T-cell (primary cell): Measurements from ENCODE around the gene TEKT3. TPM values are rescaled to one million over a fixed set of nuclear protein-coding genes. Genes with fewer than 3 reads are reported as not detected.

Source experiments
- ATAC-seq, 4 experiments: fragments of 200-7000 bp in 3 of 4; fragments of 150-1000 bp in 1 of 4; cut with Tn5 transposase; replicated peaks in 1 of 4; 1 replicate in 3 of 4; 2 replicates in 1 of 4; pipeline ENCODE4 v1.10.0; 2021; ENCODE audit warnings: moderate library complexity in 3 of 4, mild to moderate bottlenecking in 2 of 4, moderate number of reproducible peaks in 1 of 4
- CTCF ChIA-PET, 2 donors: fragments of 300-600 bp; sonication (Branson Sonifier 250); formaldehyde crosslinking; loops; one replicate each; lab custom pipeline; 2022; ENCODE audit warnings: antibody characterized with exemption in 2 of 2; lab: Charles Lee
- POLR2A ChIA-PET, 2 donors: fragments of 300-600 bp; sonication (Branson Sonifier 250); formaldehyde crosslinking; loops; one replicate each; lab custom pipeline; 2022; ENCODE audit warnings: antibody characterized with exemption in 2 of 2; lab: Charles Lee
- DNase-seq, 35 experiments: peaks; one replicate each; pipeline versions ENCODE4 v3.0.0 to v3.0.0-alpha.2; 2013 to 2023
- H3K27ac ChIP-seq: one replicate; pipeline ENCODE4 v1.5.1; 2013; ENCODE audit warnings: low read length
- H3K27me3 ChIP-seq, 2 experiments: replicated peaks in 1 of 2; 1 replicate in 1 of 2; 2 replicates in 1 of 2; pipeline versions ENCODE4 v1.6.1 to v1.7.0; 2013; ENCODE audit warnings: low read length in 1 of 2, mixed read lengths in 1 of 2; ENCODE audit not compliant: control insufficient read depth in 2 of 2, insufficient read depth in 2 of 2; ENCODE audit errors: extremely low read depth in 1 of 2
- H3K36me3 ChIP-seq, 2 donors: 1 replicate in 1 of 2; 2 replicates in 1 of 2; pipeline versions ENCODE4 v1.6.1 to v1.7.0; 2013; ENCODE audit warnings: low read length in 1 of 2; ENCODE audit not compliant: control insufficient read depth in 2 of 2, insufficient read depth in 1 of 2; ENCODE audit errors: extremely low read depth in 1 of 2
- H3K4me1 ChIP-seq, 2 experiments: 1 replicate in 1 of 2; 2 replicates in 1 of 2; pipeline versions ENCODE4 v1.6.1 to v1.7.0; 2013; ENCODE audit warnings: low read length in 2 of 2, mixed read lengths in 1 of 2; ENCODE audit not compliant: insufficient read depth in 2 of 2, control insufficient read depth in 1 of 2; ENCODE audit errors: extremely low read depth in 1 of 2
- H3K4me3 ChIP-seq, 2 donors: 1 replicate in 1 of 2; 2 replicates in 1 of 2; pipeline versions ENCODE4 v1.5.1 to v1.7.0; 2013; ENCODE audit warnings: mild to moderate bottlenecking in 2 of 2, low read length in 1 of 2, moderate library complexity in 1 of 2; ENCODE audit not compliant: control insufficient read depth in 1 of 2; ENCODE audit errors: extremely low read depth in 1 of 2
- H3K9me3 ChIP-seq: 2 replicates; pipeline ENCODE4 v1.7.0; 2013
- H3K27ac Mint-ChIP-seq, 2 donors: one replicate each; pipeline ENCODE4 v1.8.0; 2020 to 2021; ENCODE audit warnings: mild to moderate bottlenecking in 2 of 2, mixed read lengths in 2 of 2
- H3K27me3 Mint-ChIP-seq, 2 donors: one replicate each; pipeline ENCODE4 v1.8.0; 2021 to 2022; ENCODE audit warnings: mixed read lengths in 2 of 2
- H3K36me3 Mint-ChIP-seq: one replicate; pipeline ENCODE4 v1.8.0; 2021; ENCODE audit warnings: mixed read lengths
- H3K4me1 Mint-ChIP-seq, 3 donors: one replicate each; pipeline ENCODE4 v1.8.0; 2020 to 2022; ENCODE audit warnings: mixed read lengths in 3 of 3, mild to moderate bottlenecking in 1 of 3
- H3K4me3 Mint-ChIP-seq, 3 donors: one replicate each; pipeline ENCODE4 v1.8.0; 2020 to 2022; ENCODE audit warnings: mild to moderate bottlenecking in 3 of 3, mixed read lengths in 3 of 3, moderate library complexity in 3 of 3
- H3K9me3 Mint-ChIP-seq, 3 donors: one replicate each; pipeline ENCODE4 v1.8.0; 2020 to 2022; ENCODE audit warnings: mixed read lengths in 3 of 3
- WGBS: methylation state at CpG from one replicate; pipeline ENCODE4 v1.1.5; 2013; ENCODE audit warnings: missing lambda C conversion rate; ENCODE audit not compliant: insufficient coverage; 5-methylcytosine and 5-hydroxymethylcytosine counted together
- total RNA-seq, 35 experiments: library from RNA in 6 of 35; stranded (reverse) in 6 of 35; fragments of 120-200 nt in 1 of 35; gene quantifications; one replicate each; pipeline versions ENCODE4 v1.2.1 to v1.2.4 and lab custom pipeline; 2013 to 2026

The TEKT3 gene
- total RNA-seq, 5 donors from 2014 or later (not counting 1 experiment from before 2014, with no cell fraction given): 0.35 TPM; not detected in 4

DNA sequence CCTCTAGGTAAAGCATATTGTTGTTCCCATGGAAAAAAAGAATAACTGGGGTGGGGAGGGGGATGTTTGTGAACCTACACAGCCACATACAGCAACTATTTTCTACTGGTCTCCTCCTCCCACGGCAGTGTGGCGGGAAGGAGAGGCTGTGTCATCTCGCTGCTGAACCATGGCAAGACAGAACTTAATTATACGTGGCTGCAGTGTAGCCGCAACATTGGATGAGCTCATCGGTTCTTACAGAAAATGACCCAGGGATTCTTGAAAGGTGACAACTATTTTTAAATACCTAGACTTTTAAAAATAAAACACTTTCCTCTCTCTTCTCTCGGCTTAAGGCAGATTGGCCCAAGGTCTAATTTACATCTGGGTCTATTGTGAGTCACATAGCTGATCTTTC is 19.8 kb upstream of the TEKT3 start:
- H3K4me3 Mint-ChIP-seq: no peak overlapping the region
- H3K9me3 Mint-ChIP-seq: peaks cover 0 to 3% (median 0%) of the 10 kb centered on the region in 3 donors
- no peaks in the 10 kb centered on the region for H3K9me3 ChIP-seq
- no peak for DNase-seq
- peaks cover 2 to 9% of the 10 kb centered on the region in 2 donors for H3K27me3 Mint-ChIP-seq
- POLR2A ChIA-PET: no interaction called here
- no peak overlapping the region for H3K4me3 ChIP-seq
- no peak for ATAC-seq
- no peaks in the 10 kb centered on the region for H3K4me1 Mint-ChIP-seq
- no peak overlapping the region for H3K27ac Mint-ChIP-seq
- no peak overlapping the region for H3K27ac ChIP-seq
- no peaks in the 10 kb centered on the region for H3K4me1 ChIP-seq
- H3K36me3 Mint-ChIP-seq: no peaks in the 10 kb centered on the region
- CTCF ChIA-PET: no interaction called here
- no peaks in the 10 kb centered on the region for H3K27me3 ChIP-seq
- 100% methylated on average over 2 of the region's 7 CpGs for WGBS
- no peaks in the 10 kb centered on the region for H3K36me3 ChIP-seq

DNA sequence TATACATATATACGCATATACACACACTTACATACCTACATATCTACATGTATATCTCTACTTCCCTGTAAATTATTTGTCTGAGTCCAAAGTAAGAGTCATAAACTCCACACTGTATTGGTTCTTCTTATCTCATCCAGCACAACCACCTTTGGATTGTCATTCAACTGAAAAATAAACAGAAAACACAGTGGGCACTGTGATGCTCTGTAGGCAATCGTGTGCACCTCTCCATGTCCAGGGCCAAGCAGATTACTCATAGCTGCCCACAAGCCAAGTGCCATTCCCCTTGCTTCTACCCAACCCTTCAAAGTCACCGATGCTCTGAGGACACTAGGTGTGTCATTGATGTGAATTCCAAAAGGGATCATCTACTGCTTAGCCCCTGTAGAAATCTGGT is 12.9 kb upstream of the TEKT3 start:
- Histone ChIP-seq H3K4me3 (no peak overlapping the region), H3K9me3 (no peaks in the 10 kb centered on the region), H3K27me3 (peaks cover 0 to 7% of the 10 kb centered on the region in 2 experiments), H3K27ac (no peak overlapping the region), H3K36me3 (no peaks in the 10 kb centered on the region), H3K4me1 (no peaks in the 10 kb centered on the region)
- Mint-ChIP-seq H3K4me1 (no peaks in the 10 kb centered on the region), H3K4me3 (no peak overlapping the region), H3K27ac (no peak overlapping the region), H3K27me3 (peaks cover 39 to 44% of the 10 kb centered on the region in 2 donors), H3K36me3 (no peaks in the 10 kb centered on the region), H3K9me3 (peaks cover 0 to 3% (median 0%) of the 10 kb centered on the region in 3 donors)
- 80% methylated on average over 2 of the region's 3 CpGs for WGBS
- no peak for ATAC-seq
- CTCF ChIA-PET: no interaction called here
- no peak for DNase-seq
- POLR2A ChIA-PET: no interaction called here

DNA sequence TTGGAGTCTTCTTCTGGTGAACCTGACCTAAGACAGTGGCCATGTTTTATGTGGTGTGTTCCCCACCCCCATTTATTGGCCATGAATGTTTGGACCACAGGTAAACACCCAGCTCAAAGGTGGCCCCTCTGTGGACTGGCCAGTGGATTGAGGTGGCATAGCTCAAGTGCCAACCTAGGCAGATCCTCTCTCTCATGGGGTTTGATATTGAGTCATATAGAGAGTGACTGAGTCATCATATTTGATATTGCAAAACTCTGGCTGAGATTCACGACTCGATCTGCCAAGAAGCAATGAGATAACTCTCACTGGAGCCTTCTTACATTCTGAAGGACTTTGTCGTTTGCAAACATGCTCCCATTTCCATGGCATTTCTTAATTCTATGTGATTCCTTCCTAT is 10.5 kb upstream of the TEKT3 start:
- 28% methylated on average over 2 of the region's 3 CpGs for WGBS
- DNase-seq (no peak), ATAC-seq (no peak)
- POLR2A ChIA-PET: no interaction called here
- no peaks in the 10 kb centered on the region for H3K4me1 Mint-ChIP-seq
- H3K27me3 Mint-ChIP-seq: peaks cover 50% of the 10 kb centered on the region in 2 donors
- CTCF ChIA-PET: no interaction called here
- H3K9me3 Mint-ChIP-seq: no peaks in the 10 kb centered on the region
- no peak overlapping the region for H3K4me3 Mint-ChIP-seq
- no peaks in the 10 kb centered on the region for H3K36me3 ChIP-seq
- no peak overlapping the region for H3K27ac Mint-ChIP-seq
- no peak overlapping the region for H3K4me3 ChIP-seq
- no peaks in the 10 kb centered on the region for H3K36me3 Mint-ChIP-seq
- H3K4me1 ChIP-seq: no peaks in the 10 kb centered on the region
- H3K9me3 ChIP-seq: no peaks in the 10 kb centered on the region
- peaks cover 0 to 7% of the 10 kb centered on the region in 2 experiments for H3K27me3 ChIP-seq
- H3K27ac ChIP-seq: no peak overlapping the region

DNA sequence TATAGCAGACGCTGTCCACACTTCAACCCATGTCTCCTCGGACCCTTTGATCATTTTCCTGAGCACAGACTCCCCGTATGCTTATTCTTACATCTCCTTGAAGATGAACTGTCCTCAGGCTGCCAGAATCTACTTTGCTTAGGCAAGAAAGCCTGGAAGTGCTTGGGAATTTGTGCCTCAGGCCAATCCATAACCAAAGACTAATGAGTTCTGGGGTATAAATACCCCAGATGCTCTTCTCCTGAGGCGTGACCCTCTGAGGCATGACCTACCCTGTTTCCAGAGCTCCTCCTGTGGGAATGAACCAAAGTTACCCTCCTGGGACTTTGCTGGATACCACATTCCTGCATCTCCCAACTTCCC is 10.1 kb upstream of the TEKT3 start:
- no peaks in the 10 kb centered on the region for H3K36me3 ChIP-seq
- WGBS: 73% methylated on average over 4 of the region's 4 CpGs
- H3K4me1 ChIP-seq: no peaks in the 10 kb centered on the region
- ChIA-PET CTCF (no interaction called here), POLR2A (no interaction called here)
- no peaks in the 10 kb centered on the region for H3K9me3 Mint-ChIP-seq
- H3K27ac ChIP-seq: no peak overlapping the region
- H3K4me3 ChIP-seq: no peak overlapping the region
- H3K27ac Mint-ChIP-seq: no peak overlapping the region
- peaks cover 0 to 7% of the 10 kb centered on the region in 2 experiments for H3K27me3 ChIP-seq
- DNase-seq: no peak
- no peaks in the 10 kb centered on the region for H3K4me1 Mint-ChIP-seq
- H3K9me3 ChIP-seq: no peaks in the 10 kb centered on the region
- no peak overlapping the region for H3K4me3 Mint-ChIP-seq
- no peaks in the 10 kb centered on the region for H3K36me3 Mint-ChIP-seq
- ATAC-seq: no peak
- peaks cover 46 to 54% of the 10 kb centered on the region in 2 donors for H3K27me3 Mint-ChIP-seq

DNA sequence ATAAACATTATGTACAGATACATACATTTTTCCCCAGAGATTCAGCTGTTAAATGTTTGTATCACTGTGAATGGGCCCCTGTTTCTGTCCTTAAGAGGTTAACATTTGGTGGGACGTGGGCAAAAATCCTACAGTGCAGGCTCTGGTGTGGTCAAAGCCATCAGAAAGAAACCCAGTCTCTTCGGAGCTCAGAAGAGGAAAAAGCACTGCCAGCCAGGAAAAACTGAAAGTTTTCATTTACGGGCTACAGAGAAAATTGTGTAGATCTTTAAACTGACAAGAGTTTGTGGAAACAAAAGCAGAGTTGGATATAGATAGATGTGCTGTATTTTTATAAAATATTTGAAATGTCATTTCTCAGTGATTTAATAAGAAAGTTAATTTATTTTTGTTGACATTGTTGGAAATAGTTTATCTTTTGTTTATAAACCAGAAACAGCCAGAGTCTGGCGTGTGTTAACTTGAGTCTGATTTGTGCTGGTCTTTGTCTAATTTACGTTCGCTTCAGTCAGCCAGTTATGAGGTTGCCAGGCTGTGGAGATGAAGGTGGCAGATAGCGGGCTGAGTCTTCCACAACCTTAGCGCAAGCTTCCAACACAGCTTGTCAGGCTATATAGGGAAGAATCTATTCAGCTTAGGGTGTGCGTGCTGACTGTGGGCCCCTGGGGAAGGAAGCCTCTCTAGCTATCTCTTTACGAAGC is 9.5 kb upstream of the TEKT3 start:
- Histone ChIP-seq H3K27ac (no peak overlapping the region), H3K36me3 (no peaks in the 10 kb centered on the region), H3K9me3 (no peaks in the 10 kb centered on the region), H3K4me3 (no peak overlapping the region), H3K4me1 (no peaks in the 10 kb centered on the region), H3K27me3 (peaks cover 0 to 7% of the 10 kb centered on the region in 2 experiments)
- ChIA-PET POLR2A (no interaction called here), CTCF (no interaction called here)
- DNase-seq (no peak), ATAC-seq (no peak)
- H3K4me1 Mint-ChIP-seq: no peaks in the 10 kb centered on the region
- no peaks in the 10 kb centered on the region for H3K9me3 Mint-ChIP-seq
- H3K4me3 Mint-ChIP-seq: no peak overlapping the region
- no peaks in the 10 kb centered on the region for H3K36me3 Mint-ChIP-seq
- no peak overlapping the region for H3K27ac Mint-ChIP-seq
- H3K27me3 Mint-ChIP-seq: peaks cover 46 to 54% of the 10 kb centered on the region in 2 donors
- WGBS: 78% methylated on average over 7 of the region's 10 CpGs

DNA sequence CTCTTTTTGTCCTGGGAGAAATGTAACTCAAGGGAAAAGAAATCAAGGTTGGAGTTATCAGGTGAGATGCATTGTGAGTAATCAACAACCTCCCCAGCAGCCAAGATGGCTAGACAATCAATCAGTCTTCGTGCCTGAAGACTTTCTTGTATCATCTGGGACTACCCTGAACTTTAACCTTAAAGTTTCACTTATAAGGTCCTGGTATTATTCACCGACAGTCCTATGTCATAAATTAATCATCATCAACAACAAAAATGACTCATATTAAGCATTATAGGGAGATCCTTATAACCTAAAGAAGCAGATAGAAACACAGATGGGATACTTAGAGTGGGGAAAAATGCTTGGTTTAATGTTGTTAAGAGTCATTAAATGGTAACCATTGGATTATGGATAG is 7.7 kb upstream of the TEKT3 start:
- Histone ChIP-seq H3K4me1 (no peaks in the 10 kb centered on the region), H3K36me3 (no peaks in the 10 kb centered on the region), H3K27ac (no peak overlapping the region), H3K9me3 (no peaks in the 10 kb centered on the region), H3K27me3 (peaks cover 0 to 11% of the 10 kb centered on the region in 2 experiments), H3K4me3 (no peak overlapping the region)
- H3K9me3 Mint-ChIP-seq: peaks cover 0 to 5% (median 0%) of the 10 kb centered on the region in 3 donors
- ChIA-PET CTCF (no interaction called here), POLR2A (no interaction called here)
- no peak for DNase-seq
- H3K27ac Mint-ChIP-seq: no peak overlapping the region
- ATAC-seq: no peak
- H3K4me3 Mint-ChIP-seq: no peak overlapping the region
- H3K27me3 Mint-ChIP-seq: peaks cover 55 to 56% of the 10 kb centered on the region in 2 donors
- peaks cover 3% of the 10 kb centered on the region for H3K36me3 Mint-ChIP-seq
- H3K4me1 Mint-ChIP-seq: no peaks in the 10 kb centered on the region
- WGBS: 0% methylated on average over 1 of the region's 2 CpGs
